ENCODE data around the gene ENTPD1.

DNA sequence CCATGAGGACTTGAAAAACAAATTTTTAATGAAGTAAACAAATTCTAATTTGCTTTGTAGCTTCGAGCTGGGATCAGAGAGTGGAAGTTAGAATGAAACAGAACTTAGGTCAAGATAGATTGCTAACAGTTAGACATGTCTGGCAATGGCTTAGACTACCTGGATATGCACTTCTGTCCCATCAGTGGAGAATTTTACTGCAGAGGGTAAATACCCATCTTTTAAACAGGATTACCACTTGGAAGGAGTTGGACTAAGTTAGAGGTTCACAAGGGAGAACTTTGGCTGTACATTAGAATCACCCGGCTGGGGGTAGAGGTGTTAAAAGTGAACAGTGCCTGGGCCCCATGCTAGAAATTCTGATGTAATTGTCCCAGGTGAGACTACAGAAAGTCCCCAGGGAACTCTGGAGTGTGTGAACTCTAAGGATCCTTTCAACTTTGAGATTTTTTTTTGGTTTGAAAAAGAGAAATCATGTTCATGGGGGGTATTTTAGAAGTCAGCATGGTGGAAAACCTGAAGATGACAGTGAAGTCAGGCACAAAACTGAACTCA is 35.5 kb downstream of the ENTPD1 start:
- TF ChIP-seq, protein P1, sequence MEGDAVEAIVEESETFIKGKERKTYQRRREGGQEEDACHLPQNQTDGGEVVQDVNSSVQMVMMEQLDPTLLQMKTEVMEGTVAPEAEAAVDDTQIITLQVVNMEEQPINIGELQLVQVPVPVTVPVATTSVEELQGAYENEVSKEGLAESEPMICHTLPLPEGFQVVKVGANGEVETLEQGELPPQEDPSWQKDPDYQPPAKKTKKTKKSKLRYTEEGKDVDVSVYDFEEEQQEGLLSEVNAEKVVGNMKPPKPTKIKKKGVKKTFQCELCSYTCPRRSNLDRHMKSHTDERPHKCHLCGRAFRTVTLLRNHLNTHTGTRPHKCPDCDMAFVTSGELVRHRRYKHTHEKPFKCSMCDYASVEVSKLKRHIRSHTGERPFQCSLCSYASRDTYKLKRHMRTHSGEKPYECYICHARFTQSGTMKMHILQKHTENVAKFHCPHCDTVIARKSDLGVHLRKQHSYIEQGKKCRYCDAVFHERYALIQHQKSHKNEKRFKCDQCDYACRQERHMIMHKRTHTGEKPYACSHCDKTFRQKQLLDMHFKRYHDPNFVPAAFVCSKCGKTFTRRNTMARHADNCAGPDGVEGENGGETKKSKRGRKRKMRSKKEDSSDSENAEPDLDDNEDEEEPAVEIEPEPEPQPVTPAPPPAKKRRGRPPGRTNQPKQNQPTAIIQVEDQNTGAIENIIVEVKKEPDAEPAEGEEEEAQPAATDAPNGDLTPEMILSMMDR (optimal IDR thresholded peaks at IDR 0.05 in 1 of 3, IDR thresholded peaks at IDR 0.05 in 1 of 3, conservative IDR thresholded peaks at IDR 0.05 in 1 of 3; ENCODE audit: extremely low read depth in 1 of 3, insufficient read depth in 2 of 3, low read length in 3 of 3), result no peak
- no peak for TF ChIP-seq EZH2 (IDR thresholded peaks at IDR 0.05; ENCODE audit: low read length)

Measured in keratinocyte (primary cell).